Activated B cell treated with CpG ODN at 0.5 μM for 24 hours (primary cell): ENCODE data around the gene EPHA4. TPM values are rescaled to one million over a fixed set of nuclear protein-coding genes. Genes with fewer than 3 reads are reported as not detected.

ENCODE experiments used
- ATAC-seq: fragments of 200-7000 bp; cut with Tn5 transposase; one replicate; pipeline ENCODE4 v1.10.0; 2021; ENCODE audit warnings: low read depth, mild to moderate bottlenecking, moderate library complexity
- CTCF ChIA-PET: fragments of 350-600 bp; sonication (Branson Sonifier 250); formaldehyde crosslinking; loops from one replicate; lab custom pipeline; 2021; ENCODE audit warnings: antibody characterized with exemption; lab: Charles Lee
- POLR2A ChIA-PET: fragments of 350-600 bp; sonication (Branson Sonifier 250); formaldehyde crosslinking; loops from one replicate; lab custom pipeline; 2021; ENCODE audit warnings: antibody characterized with exemption; lab: Charles Lee
- DNase-seq: peaks from one replicate; pipeline ENCODE4 v3.0.0; 2022
- H3K27ac Mint-ChIP-seq: one replicate; pipeline ENCODE4 v1.8.0; 2020; ENCODE audit warnings: mixed read lengths
- H3K27me3 Mint-ChIP-seq: one replicate; pipeline ENCODE4 v1.8.0; 2021; ENCODE audit warnings: mixed read lengths
- H3K36me3 Mint-ChIP-seq: one replicate; pipeline ENCODE4 v1.8.0; 2021; ENCODE audit warnings: low read depth, mixed read lengths
- H3K4me1 Mint-ChIP-seq: one replicate; pipeline ENCODE4 v1.8.0; 2021; ENCODE audit warnings: mixed read lengths
- H3K4me3 Mint-ChIP-seq: one replicate; pipeline ENCODE4 v1.8.0; 2020; ENCODE audit warnings: mild to moderate bottlenecking, mixed read lengths
- H3K9me3 Mint-ChIP-seq: one replicate; pipeline ENCODE4 v1.8.0; 2020; ENCODE audit warnings: mixed read lengths
- intact Hi-C: fragments of 100-400 bp; cut with micrococcal nuclease; formaldehyde crosslinking; loops from one replicate; pipeline ENCODE4 v1.15.1; 2024
- total RNA-seq: library from RNA; stranded (reverse); gene quantifications from 2 replicates; pipeline ENCODE4 v1.2.3, GENCODE V29; 2022
- TF ChIP-seq, protein P1 (sequence below): fragments of 200-600 bp; IDR thresholded peaks from one replicate; pipeline ENCODE4 v1.8.0; 2022; ENCODE audit warnings: antibody characterized with exemption, mild to moderate bottlenecking

EPHA4 gene
- total RNA-seq, 1 donor from 2014 or later, result 26.4 TPM

DNA sequence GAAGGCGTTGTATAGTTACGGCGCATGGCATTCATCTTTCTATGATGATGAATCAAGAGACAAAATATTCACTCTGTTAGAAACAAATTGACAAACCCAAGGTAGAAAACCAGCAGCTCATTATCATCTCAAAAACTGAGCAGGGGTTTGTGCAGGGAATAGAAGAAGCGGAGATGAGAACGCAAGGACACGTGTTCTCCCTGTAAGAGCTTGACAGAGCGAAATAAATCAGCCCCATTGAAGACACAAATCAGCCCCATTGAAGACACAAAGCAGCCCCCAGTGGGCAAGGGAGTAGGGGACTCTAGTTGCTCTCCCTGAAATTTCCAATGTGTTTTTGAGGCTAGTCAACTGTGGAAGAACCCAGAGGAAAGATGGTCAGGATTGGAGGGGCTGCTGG, 199.2 kb downstream of the EPHA4 start:
- TF ChIP-seq, protein P1, sequence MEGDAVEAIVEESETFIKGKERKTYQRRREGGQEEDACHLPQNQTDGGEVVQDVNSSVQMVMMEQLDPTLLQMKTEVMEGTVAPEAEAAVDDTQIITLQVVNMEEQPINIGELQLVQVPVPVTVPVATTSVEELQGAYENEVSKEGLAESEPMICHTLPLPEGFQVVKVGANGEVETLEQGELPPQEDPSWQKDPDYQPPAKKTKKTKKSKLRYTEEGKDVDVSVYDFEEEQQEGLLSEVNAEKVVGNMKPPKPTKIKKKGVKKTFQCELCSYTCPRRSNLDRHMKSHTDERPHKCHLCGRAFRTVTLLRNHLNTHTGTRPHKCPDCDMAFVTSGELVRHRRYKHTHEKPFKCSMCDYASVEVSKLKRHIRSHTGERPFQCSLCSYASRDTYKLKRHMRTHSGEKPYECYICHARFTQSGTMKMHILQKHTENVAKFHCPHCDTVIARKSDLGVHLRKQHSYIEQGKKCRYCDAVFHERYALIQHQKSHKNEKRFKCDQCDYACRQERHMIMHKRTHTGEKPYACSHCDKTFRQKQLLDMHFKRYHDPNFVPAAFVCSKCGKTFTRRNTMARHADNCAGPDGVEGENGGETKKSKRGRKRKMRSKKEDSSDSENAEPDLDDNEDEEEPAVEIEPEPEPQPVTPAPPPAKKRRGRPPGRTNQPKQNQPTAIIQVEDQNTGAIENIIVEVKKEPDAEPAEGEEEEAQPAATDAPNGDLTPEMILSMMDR, result no peak
- DNase-seq (no peak), ATAC-seq (no peak)
- H3K9me3 Mint-ChIP-seq, result no peaks in the 10 kb centered on the region
- ChIA-PET CTCF (no interaction called here), POLR2A (no interaction called here)
- H3K36me3 Mint-ChIP-seq, result no peaks in the 10 kb centered on the region
- intact Hi-C loops, result no loop called here
- no peak overlapping the region for H3K4me3 Mint-ChIP-seq
- peaks cover 38% of the 10 kb centered on the region for H3K27me3 Mint-ChIP-seq
- H3K27ac Mint-ChIP-seq, result no peak overlapping the region
- H3K4me1 Mint-ChIP-seq, result peaks cover 3% of the 10 kb centered on the region

DNA sequence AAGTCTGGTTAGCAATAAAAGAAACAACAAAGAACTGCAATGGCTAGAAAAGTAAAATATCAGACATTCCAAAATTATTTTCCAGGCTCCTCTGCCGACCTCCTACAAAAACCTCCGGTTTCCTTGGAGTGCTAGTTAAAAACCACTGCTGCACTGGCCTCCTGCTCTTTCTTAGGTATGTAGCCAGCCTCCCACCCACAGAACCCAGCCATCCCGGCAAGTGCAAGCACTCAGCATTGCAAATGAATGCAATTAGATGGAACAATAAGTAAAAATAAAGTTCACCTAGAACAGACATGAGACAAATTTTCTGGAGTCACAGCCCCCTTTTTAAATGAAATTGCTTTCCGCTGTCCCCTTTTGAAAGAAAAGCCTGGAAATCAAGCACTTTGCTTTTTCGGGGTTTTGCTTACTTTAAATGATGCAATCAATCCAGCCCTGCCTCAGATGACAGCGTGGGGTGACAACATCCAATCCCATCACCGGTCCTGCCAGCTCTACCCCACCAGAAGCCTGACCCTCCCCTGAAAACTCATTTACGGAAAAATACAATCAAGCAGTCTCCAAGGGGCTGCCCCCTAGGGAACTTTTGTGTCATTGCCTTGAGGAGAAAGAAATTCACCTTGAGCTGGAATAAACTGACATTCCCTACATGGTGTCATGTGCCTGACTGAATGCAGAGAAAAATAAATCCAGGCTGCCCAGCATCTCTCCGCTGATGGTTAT, 199.8 kb downstream of the EPHA4 start:
- H3K36me3 Mint-ChIP-seq, result no peaks in the 10 kb centered on the region
- TF ChIP-seq, protein P1, result no peak
- ChIA-PET POLR2A (no interaction called here), CTCF (no interaction called here)
- peaks cover 38% of the 10 kb centered on the region for H3K27me3 Mint-ChIP-seq
- intact Hi-C loops, result no loop called here
- no peak overlapping the region for H3K27ac Mint-ChIP-seq
- no peak for DNase-seq
- H3K4me1 Mint-ChIP-seq, result no peaks in the 10 kb centered on the region
- no peak overlapping the region for H3K4me3 Mint-ChIP-seq
- ATAC-seq, result no peak
- no peaks in the 10 kb centered on the region for H3K9me3 Mint-ChIP-seq

DNA sequence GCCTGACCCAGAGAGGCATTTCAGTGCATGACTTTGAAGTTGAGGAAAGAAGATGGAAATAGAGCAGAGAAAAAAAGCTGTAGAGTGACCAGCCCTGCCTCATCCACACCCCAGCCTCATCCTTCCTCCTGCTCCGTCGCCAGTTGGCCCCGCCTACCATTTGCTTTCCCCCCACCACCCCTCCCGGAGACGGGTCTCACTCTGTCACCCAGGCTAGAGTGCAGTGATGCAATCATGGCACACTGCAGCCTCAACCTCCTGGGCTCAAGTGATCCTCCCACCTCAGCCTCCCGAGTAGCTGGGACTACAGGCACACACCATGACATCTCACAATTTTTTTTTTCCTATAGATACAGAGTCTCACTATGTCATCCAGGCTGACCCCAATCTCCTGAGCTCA, 200.8 kb downstream of the EPHA4 start:
- Mint-ChIP-seq H3K27me3 (peaks cover 38% of the 10 kb centered on the region), H3K9me3 (no peaks in the 10 kb centered on the region), H3K4me3 (no peak overlapping the region), H3K4me1 (no peaks in the 10 kb centered on the region), H3K36me3 (no peaks in the 10 kb centered on the region), H3K27ac (no peak overlapping the region)
- TF ChIP-seq, protein P1, result no peak
- ChIA-PET POLR2A (no interaction called here), CTCF (no interaction called here)
- ATAC-seq, result no peak
- intact Hi-C loops, result no loop called here
- DNase-seq, result no peak

DNA sequence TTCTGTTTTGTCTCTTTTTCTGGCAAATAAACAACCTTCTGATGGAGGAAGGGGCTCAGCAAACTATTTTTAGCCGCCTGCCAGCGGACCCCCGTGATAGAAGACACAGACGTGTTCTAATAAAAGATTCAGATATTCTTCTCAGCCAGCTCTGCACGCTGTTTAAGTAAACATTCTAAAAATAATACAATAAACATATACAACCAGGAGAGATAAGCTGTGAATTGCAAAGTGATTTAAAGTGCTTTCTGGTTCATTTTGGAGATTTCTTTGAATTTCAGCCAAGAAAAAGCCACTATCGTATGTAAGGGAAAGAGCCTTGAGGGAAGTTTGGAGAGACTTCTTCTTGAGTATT, 201.3 kb downstream of the EPHA4 start:
- ChIA-PET CTCF (no interaction called here), POLR2A (no interaction called here)
- H3K4me1 Mint-ChIP-seq, result no peaks in the 10 kb centered on the region
- peaks cover 38% of the 10 kb centered on the region for H3K27me3 Mint-ChIP-seq
- intact Hi-C loops, result no loop called here
- ATAC-seq (no peak), DNase-seq (no peak)
- no peaks in the 10 kb centered on the region for H3K36me3 Mint-ChIP-seq
- no peak overlapping the region for H3K27ac Mint-ChIP-seq
- H3K4me3 Mint-ChIP-seq, result no peak overlapping the region
- no peaks in the 10 kb centered on the region for H3K9me3 Mint-ChIP-seq
- TF ChIP-seq, protein P1, result no peak

DNA sequence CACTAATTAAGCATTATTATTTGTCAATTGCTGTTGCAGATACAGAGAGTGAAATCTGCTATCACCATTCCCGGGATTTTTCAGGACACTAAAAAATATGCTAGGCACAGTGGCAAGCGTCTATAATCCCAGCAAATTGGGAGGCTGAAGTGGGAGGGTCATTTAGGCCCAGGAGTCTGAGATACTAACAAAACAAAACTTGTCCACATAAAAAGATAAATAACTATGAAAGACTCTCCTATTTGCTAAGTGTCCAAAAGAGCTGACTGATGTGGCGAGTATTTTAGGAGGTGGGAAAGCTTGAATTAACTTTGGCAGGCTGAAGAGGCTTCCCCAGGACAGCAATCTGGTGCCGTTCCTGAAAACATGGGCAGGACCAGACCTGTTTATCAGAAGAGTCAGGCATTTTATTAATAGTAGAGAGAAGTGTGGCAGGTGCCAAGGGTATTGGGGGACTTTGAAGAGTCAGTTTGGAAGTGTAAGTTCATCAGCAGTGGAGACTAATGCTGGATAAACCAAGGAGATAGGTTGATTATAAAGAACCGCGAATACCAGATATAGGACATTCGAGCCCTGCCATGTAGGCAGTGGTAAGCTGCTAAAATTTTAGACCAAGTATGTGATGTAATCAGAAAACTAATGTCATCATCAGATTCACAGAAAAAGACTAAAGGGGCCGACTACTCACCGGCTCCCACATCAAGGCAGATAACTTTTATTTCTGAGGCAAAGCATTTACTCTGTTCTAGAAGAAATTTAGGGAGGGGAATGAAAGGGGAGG, 201.8 kb downstream of the EPHA4 start:
- ChIA-PET POLR2A (no interaction called here), CTCF (no interaction called here)
- no peaks in the 10 kb centered on the region for H3K9me3 Mint-ChIP-seq
- no peak for ATAC-seq
- H3K27ac Mint-ChIP-seq, result no peak overlapping the region
- H3K36me3 Mint-ChIP-seq, result no peaks in the 10 kb centered on the region
- peaks cover 38% of the 10 kb centered on the region for H3K27me3 Mint-ChIP-seq
- no peaks in the 10 kb centered on the region for H3K4me1 Mint-ChIP-seq
- TF ChIP-seq, protein P1, result no peak
- no peak overlapping the region for H3K4me3 Mint-ChIP-seq
- DNase-seq, result no peak
- intact Hi-C loops, result no loop called here
